ENCODE measurements around the gene MN1. TPM values are rescaled to one million over a fixed set of nuclear protein-coding genes. Genes with fewer than 3 reads are reported as not detected.

The MN1 gene
- total and polyA plus RNA-seq, 7 donors, result 4.3 to 39.3 (median 17.6) TPM

- peak; percentile 5 to 33 (median 18) for ATAC-seq
- intact Hi-C loops (cut with DNase I), result no loop called here
- WGBS, 3 donors, result 36 to 69% (median 38%) methylated on average over 17 of the region's 17 CpGs
- H3K4me3 ChIP-seq, result peak overlapping the region; percentile 47
- no peaks in the 10 kb centered on the region for H3K36me3 ChIP-seq (ENCODE audit: insufficient read depth in 1 of 2, low read depth in 1 of 2)
- no peak for TF ChIP-seq CTCF (IDR thresholded peaks at IDR 0.05)
- peaks cover 64% of the 10 kb centered on the region for H3K4me1 ChIP-seq
- DNase-seq, result no peak
- H3K9me3 ChIP-seq, result no peaks in the 10 kb centered on the region
- no peaks in the 10 kb centered on the region for H3K27me3 ChIP-seq (ENCODE audit: insufficient read depth in 3 of 3, low read length in 2 of 3)
- peak overlapping the region; percentile 94 for H3K27ac ChIP-seq
Observed at GRCh38 chr22:27791159-27791858, 10.2 kb downstream of the MN1 start.

DNA sequence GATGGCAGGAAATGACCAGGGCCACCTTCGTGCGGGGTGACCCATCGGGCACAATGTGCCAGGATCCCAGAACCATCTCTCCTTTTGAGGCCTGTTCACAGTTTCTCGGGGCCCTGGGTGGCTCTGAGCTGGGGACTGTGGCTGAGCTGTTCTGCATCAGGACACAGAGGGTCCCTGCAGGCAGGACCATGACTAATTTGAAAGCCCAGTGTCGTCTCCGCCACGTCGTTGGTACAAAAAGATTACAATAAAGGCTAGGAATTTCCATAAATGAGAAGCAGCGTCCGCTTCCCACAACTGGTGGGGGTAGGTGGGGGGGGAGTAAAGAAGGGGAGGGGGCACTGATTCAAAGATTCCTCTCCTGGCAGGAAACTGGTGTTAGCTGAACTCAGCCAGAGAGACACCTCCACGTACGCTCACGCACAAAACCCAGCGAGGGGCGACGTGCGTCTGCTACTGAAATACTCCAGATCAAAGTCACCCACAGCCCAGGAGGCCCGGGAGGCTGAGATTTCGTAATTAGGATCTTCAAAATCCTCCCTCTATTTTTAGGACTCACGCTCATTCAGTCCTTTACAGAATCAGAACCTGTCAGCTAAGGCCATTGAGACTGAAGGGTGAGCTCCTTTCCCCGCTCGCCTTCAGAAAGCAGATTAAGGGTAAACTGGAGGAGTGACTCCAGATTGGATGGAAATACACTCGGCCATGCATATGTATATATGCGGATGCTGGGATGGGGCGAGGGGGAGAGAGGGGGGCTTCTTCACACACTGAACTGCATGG lies 11.0 kb downstream of the MN1 start:
- peak overlapping the region; percentile 47 for H3K4me3 ChIP-seq
- H3K27me3 ChIP-seq (ENCODE audit: insufficient read depth in 3 of 3, low read length in 2 of 3), result no peaks in the 10 kb centered on the region
- no peak for TF ChIP-seq CTCF (IDR thresholded peaks at IDR 0.05)
- H3K36me3 ChIP-seq (ENCODE audit: insufficient read depth in 1 of 2, low read depth in 1 of 2), result no peaks in the 10 kb centered on the region
- DNase-seq (peak in 1 of 2 donors; percentile 68), ATAC-seq (peak; percentile 87 to 91 (median 88))
- 42 to 66% (median 47%) methylated on average over 25 of the region's 25 CpGs for WGBS, 3 donors
- H3K27ac ChIP-seq, result peak overlapping the region; percentile 94
- intact Hi-C loops (cut with DNase I), result no loop called here
- H3K4me1 ChIP-seq, result peaks cover 64% of the 10 kb centered on the region
- no peaks in the 10 kb centered on the region for H3K9me3 ChIP-seq

DNA sequence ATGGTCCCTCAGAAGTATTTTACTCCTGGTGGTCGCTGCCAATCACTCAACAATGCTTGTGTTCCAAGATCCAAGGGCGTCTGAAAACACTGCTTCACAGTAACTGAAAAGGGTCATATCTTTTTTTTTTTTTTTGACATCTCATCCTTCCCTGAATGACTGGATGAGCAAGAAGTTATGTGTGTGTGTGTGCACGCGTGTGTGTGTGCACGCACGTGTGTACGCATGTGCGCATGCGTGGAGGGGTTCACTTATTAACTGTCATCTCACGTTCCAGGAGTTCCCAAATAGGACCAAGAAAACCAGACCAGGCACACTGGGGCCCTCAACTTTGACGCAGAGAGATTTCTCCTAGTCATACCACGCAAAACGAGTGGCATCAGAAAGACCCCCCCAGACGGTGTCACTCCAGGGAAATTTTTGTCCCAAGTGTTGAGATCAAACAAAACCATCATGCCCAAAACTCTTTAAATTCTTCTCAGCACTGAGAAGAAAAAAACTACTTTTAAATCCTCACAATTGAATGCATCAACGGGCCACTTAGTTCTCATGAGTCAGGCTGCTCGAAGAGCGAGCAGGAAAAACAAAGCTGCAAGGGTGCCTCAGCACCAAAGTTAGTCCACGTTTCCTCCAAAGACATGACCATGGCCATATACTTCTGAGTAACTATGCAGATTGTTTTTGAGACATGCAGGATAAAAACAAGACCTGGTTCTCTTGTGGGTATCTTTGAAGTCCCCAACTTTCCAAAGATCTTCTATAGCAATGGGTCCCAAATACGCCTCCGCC lies 12.9 kb downstream of the MN1 start:
- intact Hi-C loops (cut with DNase I), result no loop called here
- no peaks in the 10 kb centered on the region for H3K9me3 ChIP-seq
- H3K4me3 ChIP-seq, result no peak overlapping the region
- peak overlapping the region; percentile 94 for H3K27ac ChIP-seq
- DNase-seq (no peak), ATAC-seq (no peak)
- no peaks in the 10 kb centered on the region for H3K36me3 ChIP-seq (ENCODE audit: insufficient read depth in 1 of 2, low read depth in 1 of 2)
- 76 to 91% (median 78%) methylated on average over 20 of the region's 20 CpGs for WGBS, 3 donors
- no peak for TF ChIP-seq CTCF (IDR thresholded peaks at IDR 0.05)
- no peaks in the 10 kb centered on the region for H3K27me3 ChIP-seq (ENCODE audit: insufficient read depth in 3 of 3, low read length in 2 of 3)
- peaks cover 64% of the 10 kb centered on the region for H3K4me1 ChIP-seq

DNA sequence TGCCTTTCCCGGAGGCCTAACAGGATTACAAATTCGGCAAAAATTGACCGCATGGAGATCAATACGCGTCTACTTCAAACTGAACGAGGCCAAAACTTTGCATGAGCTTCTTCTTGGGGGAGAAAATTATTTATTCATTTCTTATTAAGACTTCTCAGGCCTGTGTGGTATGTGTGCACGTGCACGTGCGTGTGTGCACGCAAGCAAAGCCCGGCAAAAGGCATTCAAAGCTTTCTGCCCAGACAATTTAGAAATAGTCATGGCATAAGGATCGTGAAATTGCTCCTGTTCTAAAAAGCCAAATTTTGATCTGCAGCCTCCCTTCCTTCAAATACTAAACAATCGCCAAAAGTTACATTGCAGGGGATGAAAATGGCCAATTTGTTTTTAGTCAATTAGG lies 14.6 kb downstream of the MN1 start:
- intact Hi-C loops (cut with DNase I), result no loop called here
- Histone ChIP-seq H3K27me3 (ENCODE audit: insufficient read depth in 3 of 3, low read length in 2 of 3) (no peaks in the 10 kb centered on the region), H3K4me3 (no peak overlapping the region), H3K9me3 (no peaks in the 10 kb centered on the region), H3K27ac (peak overlapping the region; percentile 94), H3K4me1 (peaks cover 66% of the 10 kb centered on the region), H3K36me3 (ENCODE audit: insufficient read depth in 1 of 2, low read depth in 1 of 2) (no peaks in the 10 kb centered on the region)
- TF ChIP-seq CTCF (IDR thresholded peaks at IDR 0.05), result no peak
- DNase-seq (no peak), ATAC-seq (no peak)
- 47 to 79% (median 53%) methylated on average over 13 of the region's 13 CpGs for WGBS, 3 donors
